CD4-positive, CD25-positive, alpha-beta regulatory T cell (primary cell): Measurements from ENCODE around the gene MSH6. TPM values are rescaled to one million over a fixed set of nuclear protein-coding genes. Genes with fewer than 3 reads are reported as not detected.

Experiments
- ATAC-seq, 2 donors: fragments of 150-1000 bp; cut with Tn5 transposase; one replicate each; pipeline ENCODE4 v1.10.0; 2021; ENCODE audit warnings: low read depth in 2 of 2, moderate number of reproducible peaks in 2 of 2, moderate library complexity in 1 of 2
- DNase-seq, 3 donors: peaks; one replicate each; pipeline versions ENCODE4 v3.0.0 to v3.0.0-alpha.2; 2012 to 2022; ENCODE audit warnings: mixed read lengths in 1 of 3
- H3K27ac ChIP-seq: one replicate; pipeline ENCODE4 v1.7.0; 2013; ENCODE audit warnings: mild to moderate bottlenecking, low read length; ENCODE audit not compliant: insufficient read depth, poor library complexity, severe bottlenecking
- H3K27me3 ChIP-seq: one replicate; pipeline ENCODE4 v1.7.0; 2013; ENCODE audit warnings: low read length; ENCODE audit not compliant: control insufficient read depth, insufficient read depth
- H3K36me3 ChIP-seq: one replicate; pipeline ENCODE4 v1.7.0; 2013; ENCODE audit warnings: mild to moderate bottlenecking, low read length, moderate library complexity; ENCODE audit not compliant: control insufficient read depth, insufficient read depth
- H3K4me1 ChIP-seq: 2 replicates; pipeline ENCODE4 v1.7.0; 2013; ENCODE audit warnings: mild to moderate bottlenecking, low read length; ENCODE audit not compliant: insufficient read depth, control insufficient read depth, poor library complexity, severe bottlenecking
- H3K4me3 ChIP-seq: one replicate; pipeline ENCODE4 v1.7.0; 2013; ENCODE audit warnings: low read depth, mild to moderate bottlenecking, low read length, moderate library complexity
- H3K9me3 ChIP-seq, 2 experiments: 1 replicate in 1 of 2; 2 replicates in 1 of 2; pipeline ENCODE4 v1.7.0; 2013; ENCODE audit warnings: low read length in 2 of 2, mild to moderate bottlenecking in 1 of 2, moderate library complexity in 1 of 2; ENCODE audit not compliant: control insufficient read depth in 2 of 2
- H3K27ac Mint-ChIP-seq, 3 donors: one replicate each; pipeline ENCODE4 v1.8.0; 2020 to 2022; ENCODE audit warnings: mild to moderate bottlenecking in 3 of 3, mixed read lengths in 3 of 3, moderate library complexity in 2 of 3
- H3K27me3 Mint-ChIP-seq: one replicate; pipeline ENCODE4 v1.8.0; 2022; ENCODE audit warnings: mild to moderate bottlenecking, mixed read lengths
- H3K36me3 Mint-ChIP-seq: one replicate; pipeline ENCODE4 v1.8.0; 2020; ENCODE audit warnings: mixed read lengths
- H3K4me1 Mint-ChIP-seq, 4 donors: one replicate each; pipeline ENCODE4 v1.8.0; 2020 to 2022; ENCODE audit warnings: mixed read lengths in 4 of 4, mild to moderate bottlenecking in 1 of 4
- H3K4me3 Mint-ChIP-seq, 4 donors: one replicate each; pipeline ENCODE4 v1.8.0; 2020 to 2022; ENCODE audit warnings: mild to moderate bottlenecking in 4 of 4, mixed read lengths in 4 of 4, moderate library complexity in 3 of 4
- H3K9me3 Mint-ChIP-seq, 7 donors: one replicate each; pipeline ENCODE4 v1.8.0; 2020 to 2022; ENCODE audit warnings: mixed read lengths in 7 of 7, mild to moderate bottlenecking in 3 of 7, moderate library complexity in 2 of 7
- polyA plus RNA-seq, 4 donors: library from polyadenylated mRNA; unstranded; fragments of 300-500 nt; fragmentation: Illumina TruSeq; gene quantifications; one replicate each; pipeline ENCODE4 v1.2.3, GENCODE V29; 2021
- total RNA-seq: library from RNA; stranded (reverse); gene quantifications from one replicate; pipeline ENCODE4 v1.2.3, GENCODE V29; 2022

The MSH6 gene
- total and polyA plus RNA-seq, 5 donors from 2014 or later, result 19.7 to 36.8 (median 27.1) TPM

DNA sequence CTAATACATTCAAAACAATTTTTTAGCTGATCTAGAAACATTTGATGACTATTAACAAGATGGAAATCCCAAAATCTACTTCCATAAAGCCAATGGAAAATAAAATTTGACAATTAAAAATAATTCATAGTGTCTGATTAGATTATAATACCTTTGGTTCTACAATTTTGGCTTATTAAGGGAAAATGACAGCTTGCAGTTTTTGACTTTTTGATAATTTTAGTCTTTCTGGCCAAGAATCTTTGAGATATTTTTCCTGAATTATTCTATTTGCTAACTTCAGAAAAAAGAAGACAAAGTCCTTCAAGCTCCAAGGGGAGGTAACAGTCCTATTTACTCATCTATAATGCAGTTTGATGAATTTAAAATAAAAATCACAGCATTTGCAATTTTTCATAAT, 39.6 kb downstream of the MSH6 start:
- Histone ChIP-seq H3K9me3 (no peaks in the 10 kb centered on the region), H3K4me3 (no peak overlapping the region), H3K27ac (no peak overlapping the region), H3K36me3 (peaks cover 62% of the 10 kb centered on the region), H3K27me3 (no peaks in the 10 kb centered on the region), H3K4me1 (no peaks in the 10 kb centered on the region)
- Mint-ChIP-seq H3K27me3 (no peaks in the 10 kb centered on the region), H3K9me3 (no peaks in the 10 kb centered on the region), H3K27ac (no peak overlapping the region), H3K36me3 (peaks cover 50% of the 10 kb centered on the region), H3K4me3 (no peak overlapping the region), H3K4me1 (peaks cover 0 to under 1% (median 0%) of the 10 kb centered on the region in 4 donors)
- no peak for ATAC-seq
- no peak for DNase-seq

DNA sequence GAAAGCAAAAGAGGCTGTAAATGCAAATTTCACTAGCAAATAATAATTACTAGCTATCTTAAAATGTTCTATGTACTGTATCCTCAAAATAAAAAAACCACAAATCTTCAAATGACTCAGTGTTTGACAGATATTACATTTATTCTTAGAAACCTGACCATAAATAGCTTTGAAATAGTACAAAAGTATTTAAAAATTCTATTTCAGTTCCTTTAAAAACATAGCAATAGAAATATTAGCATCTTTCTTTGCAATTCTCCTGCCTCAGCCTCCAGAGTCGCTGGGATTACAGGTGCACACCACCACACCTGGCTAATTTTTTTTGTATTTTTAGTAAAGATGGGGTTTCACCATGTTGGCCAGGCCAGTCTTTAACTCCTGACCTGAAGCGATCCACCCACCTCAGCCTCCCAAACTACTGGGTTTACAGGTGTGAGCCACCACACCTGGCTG, 50.6 kb downstream of the MSH6 start:
- Mint-ChIP-seq H3K9me3 (no peaks in the 10 kb centered on the region), H3K4me3 (no peak overlapping the region), H3K27ac (no peak overlapping the region), H3K36me3 (peaks cover 32% of the 10 kb centered on the region), H3K27me3 (no peaks in the 10 kb centered on the region), H3K4me1 (peaks cover 3 to 8% (median 5%) of the 10 kb centered on the region in 4 donors)
- Histone ChIP-seq H3K4me3 (no peak overlapping the region), H3K27ac (no peak overlapping the region), H3K4me1 (no peaks in the 10 kb centered on the region), H3K9me3 (no peaks in the 10 kb centered on the region), H3K27me3 (no peaks in the 10 kb centered on the region), H3K36me3 (peaks cover 86% of the 10 kb centered on the region)
- ATAC-seq (no peak), DNase-seq (peak in 1 of 3 donors; percentile 30)

DNA sequence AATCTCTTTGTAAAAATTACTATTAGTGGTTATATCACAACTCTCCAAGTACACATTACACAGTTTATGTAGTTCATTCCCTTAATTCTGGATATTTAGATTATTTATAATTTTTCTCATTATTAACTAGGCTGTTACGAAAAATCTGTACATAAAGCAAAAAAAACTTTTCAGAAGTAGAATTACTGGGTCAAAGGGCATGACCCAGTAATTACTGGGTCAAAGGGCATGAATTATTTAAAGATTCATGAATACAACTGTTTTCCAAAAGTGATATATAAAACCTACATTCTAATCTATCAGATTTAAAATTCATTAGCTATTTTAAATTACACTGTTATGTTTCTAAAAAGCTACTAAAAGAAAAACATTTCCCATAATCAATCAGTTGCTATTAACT, 55.3 kb downstream of the MSH6 start:
- no peak overlapping the region for H3K27ac Mint-ChIP-seq
- peaks cover 61% of the 10 kb centered on the region for H3K36me3 ChIP-seq
- peaks cover 20% of the 10 kb centered on the region for H3K36me3 Mint-ChIP-seq

DNA sequence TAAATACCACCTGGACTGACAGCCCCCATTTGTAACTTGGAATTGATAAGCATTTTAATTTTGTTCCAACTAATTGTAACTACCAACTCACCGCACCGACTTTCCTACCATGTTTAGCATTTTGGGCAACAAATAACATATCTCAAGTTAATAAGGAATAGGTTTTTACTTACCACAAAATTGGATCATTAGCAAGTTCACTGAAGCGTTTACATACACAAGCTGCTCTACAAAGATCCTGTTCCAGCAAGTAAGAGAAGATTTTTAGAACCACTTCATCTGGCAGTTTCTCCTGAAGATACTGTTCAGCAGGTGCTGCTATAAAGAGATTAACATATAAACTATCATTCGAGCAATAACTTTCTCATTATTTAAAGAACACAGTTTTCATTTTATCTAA, 55.7 kb downstream of the MSH6 start:
- peaks cover 56% of the 10 kb centered on the region for H3K36me3 ChIP-seq
- Mint-ChIP-seq H3K27me3 (no peaks in the 10 kb centered on the region), H3K4me3 (no peak overlapping the region), H3K27ac (peak overlapping the region in 1 of 3 donors; percentile 2), H3K9me3 (no peaks in the 10 kb centered on the region), H3K36me3 (peaks cover 20% of the 10 kb centered on the region), H3K4me1 (peaks cover 21 to 34% (median 22%) of the 10 kb centered on the region in 4 donors)
- no peak for ATAC-seq
- H3K27me3 ChIP-seq, result no peaks in the 10 kb centered on the region
- no peaks in the 10 kb centered on the region for H3K4me1 ChIP-seq
- no peak for DNase-seq
- H3K27ac ChIP-seq, result no peak overlapping the region
- no peaks in the 10 kb centered on the region for H3K9me3 ChIP-seq
- H3K4me3 ChIP-seq, result no peak overlapping the region

More for the DNA sequence above, 55.3 kb downstream of the MSH6 start:
- no peaks in the 10 kb centered on the region for H3K27me3 Mint-ChIP-seq
- Histone ChIP-seq H3K9me3 (no peaks in the 10 kb centered on the region), H3K4me1 (no peaks in the 10 kb centered on the region), H3K27ac (no peak overlapping the region), H3K4me3 (no peak overlapping the region), H3K27me3 (no peaks in the 10 kb centered on the region)
- no peaks in the 10 kb centered on the region for H3K9me3 Mint-ChIP-seq
- peaks cover 17 to 30% (median 18%) of the 10 kb centered on the region in 4 donors for H3K4me1 Mint-ChIP-seq
- ATAC-seq (no peak), DNase-seq (no peak)
- no peak overlapping the region for H3K4me3 Mint-ChIP-seq

DNA sequence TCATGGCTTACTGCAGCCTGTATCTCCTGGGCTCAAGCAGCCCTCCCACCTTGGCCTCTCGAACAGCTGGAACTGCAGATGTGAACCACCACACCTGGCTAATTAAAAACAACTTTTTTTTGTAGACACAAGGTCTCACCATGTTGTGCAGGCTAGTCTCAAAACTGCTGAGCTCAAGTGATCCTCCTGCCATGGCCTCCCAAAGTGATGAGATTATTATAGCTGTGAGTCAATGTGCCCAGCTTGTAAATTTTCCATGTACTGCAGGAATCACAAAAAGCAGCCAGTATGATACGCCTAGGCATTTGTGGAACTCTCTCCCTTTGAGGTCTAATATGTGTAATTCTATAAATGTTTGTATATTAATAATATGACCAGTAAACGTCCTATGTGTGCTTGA, 59.9 kb downstream of the MSH6 start:
- Histone ChIP-seq H3K9me3 (no peaks in the 10 kb centered on the region), H3K27me3 (no peaks in the 10 kb centered on the region), H3K27ac (no peak overlapping the region), H3K36me3 (peaks cover 16% of the 10 kb centered on the region), H3K4me3 (no peak overlapping the region), H3K4me1 (peaks cover 8% of the 10 kb centered on the region)
- Mint-ChIP-seq H3K4me3 (no peak overlapping the region), H3K27me3 (no peaks in the 10 kb centered on the region), H3K27ac (no peak overlapping the region), H3K4me1 (peaks cover 34 to 49% (median 43%) of the 10 kb centered on the region in 4 donors), H3K9me3 (no peaks in the 10 kb centered on the region), H3K36me3 (peaks cover 13% of the 10 kb centered on the region)
- no peak for DNase-seq
- ATAC-seq, result no peak

DNA sequence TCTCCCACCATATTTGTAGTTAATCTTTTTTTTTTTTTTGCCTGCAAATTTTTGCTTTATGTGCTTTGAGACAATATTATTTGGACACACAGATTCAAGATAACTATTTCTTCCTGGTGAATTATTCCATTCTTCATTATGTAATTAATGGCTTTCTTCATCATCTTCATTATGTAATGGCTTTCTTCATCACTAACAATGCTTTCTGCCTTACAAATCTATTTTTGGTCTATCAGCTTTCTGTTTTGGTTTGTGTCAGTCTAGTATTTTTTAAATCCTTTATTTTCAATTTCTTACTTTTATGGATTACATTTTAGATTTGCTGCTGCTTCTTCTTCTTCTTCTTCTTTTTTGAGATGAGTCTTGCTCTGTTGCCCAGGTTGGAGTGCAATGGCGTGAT, 60.5 kb downstream of the MSH6 start:
- Mint-ChIP-seq H3K27ac (no peak overlapping the region), H3K36me3 (peaks cover 11% of the 10 kb centered on the region), H3K4me1 (peaks cover 36 to 53% (median 45%) of the 10 kb centered on the region in 4 donors), H3K4me3 (no peak overlapping the region), H3K9me3 (no peaks in the 10 kb centered on the region), H3K27me3 (no peaks in the 10 kb centered on the region)
- peaks cover 13% of the 10 kb centered on the region for H3K36me3 ChIP-seq
- DNase-seq (no peak), ATAC-seq (no peak)
- H3K4me3 ChIP-seq, result no peak overlapping the region
- H3K4me1 ChIP-seq, result peaks cover 8% of the 10 kb centered on the region
- no peaks in the 10 kb centered on the region for H3K9me3 ChIP-seq
- H3K27ac ChIP-seq, result no peak overlapping the region
- no peaks in the 10 kb centered on the region for H3K27me3 ChIP-seq

DNA sequence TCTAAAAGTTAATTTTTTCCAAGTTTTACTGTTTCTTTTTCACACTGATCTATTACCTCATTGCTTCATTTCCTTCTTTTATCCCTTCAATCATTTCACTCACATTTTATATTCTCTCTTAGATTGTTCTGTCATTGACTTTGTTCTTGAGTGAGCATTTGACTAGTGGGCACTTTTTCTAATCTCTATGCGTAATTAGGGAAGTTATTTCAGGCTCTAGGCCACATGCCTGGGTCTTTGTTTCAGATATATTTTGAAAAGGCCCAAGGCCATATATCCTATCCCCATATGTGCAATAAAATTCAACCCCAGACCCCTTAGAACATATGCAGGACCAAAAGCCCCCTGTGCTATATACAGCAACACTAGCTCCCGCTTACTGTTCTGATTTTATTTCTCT, 61.2 kb downstream of the MSH6 start:
- Histone ChIP-seq H3K9me3 (no peaks in the 10 kb centered on the region), H3K4me1 (peaks cover 8% of the 10 kb centered on the region), H3K27me3 (no peaks in the 10 kb centered on the region), H3K27ac (peak overlapping the region; percentile 8), H3K4me3 (no peak overlapping the region), H3K36me3 (peaks cover 6% of the 10 kb centered on the region)
- peaks cover 5% of the 10 kb centered on the region for H3K36me3 Mint-ChIP-seq
- DNase-seq (no peak), ATAC-seq (no peak)
- peaks cover 31 to 55% (median 40%) of the 10 kb centered on the region in 4 donors for H3K4me1 Mint-ChIP-seq
- no peak overlapping the region for H3K4me3 Mint-ChIP-seq
- H3K27me3 Mint-ChIP-seq, result no peaks in the 10 kb centered on the region
- peak overlapping the region in 1 of 3 donors; percentile 12 for H3K27ac Mint-ChIP-seq
- H3K9me3 Mint-ChIP-seq, result no peaks in the 10 kb centered on the region

DNA sequence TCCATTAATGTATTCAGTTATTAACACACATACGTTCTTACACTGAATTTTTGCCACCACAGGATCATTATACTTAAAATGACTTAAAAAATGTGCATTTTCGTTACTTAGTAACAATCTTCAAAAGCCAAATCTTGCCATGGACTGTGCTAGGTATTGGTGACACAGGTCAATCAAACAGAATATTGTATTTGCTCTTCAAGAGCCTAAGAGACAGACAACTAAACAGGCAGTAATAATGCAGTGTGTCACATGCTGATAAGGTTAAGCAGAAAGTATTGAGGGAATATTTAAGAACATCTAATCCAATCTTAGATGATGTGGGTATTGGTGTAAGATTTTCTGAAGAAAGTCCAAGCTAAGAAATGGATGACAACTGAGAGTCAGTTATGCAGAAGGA, 66.4 kb downstream of the MSH6 start:
- no peak overlapping the region for H3K27ac Mint-ChIP-seq
- DNase-seq (no peak), ATAC-seq (no peak)
- H3K4me1 Mint-ChIP-seq, result peaks cover 41 to 73% (median 51%) of the 10 kb centered on the region in 4 donors
- H3K4me3 Mint-ChIP-seq, result no peak overlapping the region
- H3K36me3 Mint-ChIP-seq, result peaks cover 7% of the 10 kb centered on the region
- no peak overlapping the region for H3K4me3 ChIP-seq
- H3K27me3 Mint-ChIP-seq, result no peaks in the 10 kb centered on the region
- no peaks in the 10 kb centered on the region for H3K9me3 ChIP-seq
- no peaks in the 10 kb centered on the region for H3K36me3 ChIP-seq
- peaks cover 6% of the 10 kb centered on the region for H3K4me1 ChIP-seq
- no peaks in the 10 kb centered on the region for H3K9me3 Mint-ChIP-seq
- no peak overlapping the region for H3K27ac ChIP-seq
- H3K27me3 ChIP-seq, result no peaks in the 10 kb centered on the region
